CD14-positive monocyte (primary cell): ENCODE results near the gene GBGT1. TPM values are rescaled to one million over a fixed set of nuclear protein-coding genes. Genes with fewer than 3 reads are reported as not detected.
A peak's percentile ranks its signal among the peaks of the same experiment; 100 is the strongest.

Experiments
- DNase-seq, 3 donors: peaks; one replicate each; pipeline ENCODE4 v3.0.0-alpha.2; 2011 to 2022
- H2AFZ ChIP-seq: 2 replicates; pipeline ENCODE4 v1.6.0; 2012; ENCODE audit warnings: mild to moderate bottlenecking, low read depth, low read length, inconsistent platforms; ENCODE audit not compliant: insufficient read depth, poor library complexity, severe bottlenecking
- H3K27ac ChIP-seq, 2 donors: 1 replicate in 1 of 2; 2 replicates in 1 of 2; pipeline ENCODE4 v1.5.1; 2012 to 2013; ENCODE audit warnings: low read length in 2 of 2, control low read depth in 1 of 2, inconsistent platforms in 1 of 2, low read depth in 1 of 2, mild to moderate bottlenecking in 1 of 2
- H3K27me3 ChIP-seq, 2 donors: one replicate each; pipeline versions ENCODE4 v1.6.0 to v1.6.1; 2011 to 2013; ENCODE audit warnings: low read length in 2 of 2; ENCODE audit not compliant: control insufficient read depth in 2 of 2, insufficient read depth in 2 of 2
- H3K36me3 ChIP-seq, 2 donors: replicated peaks in 1 of 2; 1 replicate in 1 of 2; 2 replicates in 1 of 2; pipeline versions ENCODE4 v1.5.1 to v1.6.1; 2012 to 2013; ENCODE audit warnings: low read length in 2 of 2, control low read depth in 1 of 2, inconsistent platforms in 1 of 2, mild to moderate bottlenecking in 1 of 2; ENCODE audit not compliant: insufficient read depth in 2 of 2, control insufficient read depth in 1 of 2
- H3K4me1 ChIP-seq, 2 donors: 1 replicate in 1 of 2; 2 replicates in 1 of 2; pipeline versions ENCODE4 v1.5.1 to v1.6.1; 2012 to 2013; ENCODE audit warnings: low read length in 2 of 2, control low read depth in 1 of 2, inconsistent platforms in 1 of 2, mild to moderate bottlenecking in 1 of 2, moderate library complexity in 1 of 2; ENCODE audit not compliant: insufficient read depth in 2 of 2, control insufficient read depth in 1 of 2
- H3K4me2 ChIP-seq: replicated peaks from 2 replicates; pipeline ENCODE3; 2012; ENCODE audit warnings: low read length, moderate library complexity, mild to moderate bottlenecking; ENCODE audit not compliant: poor library complexity, severe bottlenecking; ENCODE audit errors: extremely low read depth
- H3K4me3 ChIP-seq, 3 experiments: fragments of 200-600 bp in 1 of 3; sonication (generic) in 1 of 3; replicated peaks in 1 of 3; 1 replicate in 2 of 3; 2 replicates in 1 of 3; pipeline ENCODE4 v1.5.1; 2011 to 2013; ENCODE audit warnings: low read length in 3 of 3, mild to moderate bottlenecking in 3 of 3, control low read depth in 2 of 3, low read depth in 2 of 3, inconsistent platforms in 1 of 3, moderate library complexity in 1 of 3
- H3K79me2 ChIP-seq: 2 replicates; pipeline ENCODE4 v1.6.0; 2012; ENCODE audit warnings: mild to moderate bottlenecking, control low read depth, inconsistent platforms, low read length, moderate library complexity; ENCODE audit not compliant: insufficient read depth
- H3K9ac ChIP-seq: 2 replicates; pipeline ENCODE4 v1.6.0; 2017; ENCODE audit warnings: low read length, mild to moderate bottlenecking; ENCODE audit not compliant: insufficient read depth, poor library complexity, severe bottlenecking
- H3K9me3 ChIP-seq, 2 donors: replicated peaks in 1 of 2; 1 replicate in 1 of 2; 2 replicates in 1 of 2; pipeline versions ENCODE4 v1.5.1 to v1.6.1; 2012 to 2013; ENCODE audit warnings: low read length in 2 of 2, control low read depth in 1 of 2; ENCODE audit not compliant: control insufficient read depth in 1 of 2, insufficient read depth in 1 of 2
- H4K20me1 ChIP-seq: 2 replicates; pipeline ENCODE4 v1.6.0; 2012; ENCODE audit warnings: mild to moderate bottlenecking, low read length, control low read depth, moderate library complexity; ENCODE audit not compliant: insufficient read depth
- H3K27ac Mint-ChIP-seq, 7 donors: one replicate each; pipeline ENCODE4 v1.8.0; 2020; ENCODE audit warnings: mild to moderate bottlenecking in 7 of 7, mixed read lengths in 7 of 7, moderate library complexity in 6 of 7, inconsistent platforms in 2 of 7
- H3K27me3 Mint-ChIP-seq, 3 donors: one replicate each; pipeline ENCODE4 v1.8.0; 2021 to 2022; ENCODE audit warnings: low read depth in 3 of 3, mild to moderate bottlenecking in 3 of 3, mixed read lengths in 3 of 3, moderate library complexity in 3 of 3, inconsistent platforms in 1 of 3
- H3K36me3 Mint-ChIP-seq, 2 donors: one replicate each; pipeline ENCODE4 v1.8.0; 2020; ENCODE audit warnings: mixed read lengths in 2 of 2, inconsistent platforms in 1 of 2, mild to moderate bottlenecking in 1 of 2
- H3K4me1 Mint-ChIP-seq: one replicate; pipeline ENCODE4 v1.8.0; 2020; ENCODE audit warnings: mild to moderate bottlenecking, mixed read lengths
- H3K4me3 Mint-ChIP-seq, 2 donors: one replicate each; pipeline ENCODE4 v1.8.0; 2020; ENCODE audit warnings: mild to moderate bottlenecking in 2 of 2, mixed read lengths in 2 of 2, moderate library complexity in 1 of 2
- H3K9me3 Mint-ChIP-seq, 7 donors: one replicate each; pipeline ENCODE4 v1.8.0; 2020 to 2022; ENCODE audit warnings: mixed read lengths in 7 of 7, mild to moderate bottlenecking in 6 of 7, moderate library complexity in 6 of 7, inconsistent platforms in 2 of 7
- WGBS: methylation state at CpG from one replicate; pipeline ENCODE4 v1.1.5; 2013; ENCODE audit warnings: missing lambda C conversion rate; ENCODE audit not compliant: insufficient coverage; 5-methylcytosine and 5-hydroxymethylcytosine counted together
- intact Hi-C, 2 donors: fragments of 100-400 bp; cut with micrococcal nuclease; formaldehyde crosslinking; loops; one replicate each; pipeline versions ENCODE4 v1.15.0 to v1.15.1; 2023
- polyA plus RNA-seq, 3 donors: library from polyadenylated mRNA; depleted of rRNA in 1 of 3; unstranded in 2 of 3; stranded (reverse) in 1 of 3; fragments of 300-500 nt in 2 of 3; fragments of >200 nt in 1 of 3; fragmentation: Illumina TruSeq in 2 of 3; gene quantifications; 1 replicate in 2 of 3; 2 replicates in 1 of 3; pipeline ENCODE4 v1.2.3, GENCODE V29; 2012 to 2021
- TF ChIP-seq, protein P1 (sequence below): fragments of 200-600 bp; IDR thresholded peaks from one replicate; pipeline ENCODE4 v1.8.0; 2022; ENCODE audit warnings: antibody characterized with exemption, mild to moderate bottlenecking

GBGT1 gene
- polyA plus RNA-seq, 3 donors: 7.1 to 40.1 (median 8.0) TPM

DNA sequence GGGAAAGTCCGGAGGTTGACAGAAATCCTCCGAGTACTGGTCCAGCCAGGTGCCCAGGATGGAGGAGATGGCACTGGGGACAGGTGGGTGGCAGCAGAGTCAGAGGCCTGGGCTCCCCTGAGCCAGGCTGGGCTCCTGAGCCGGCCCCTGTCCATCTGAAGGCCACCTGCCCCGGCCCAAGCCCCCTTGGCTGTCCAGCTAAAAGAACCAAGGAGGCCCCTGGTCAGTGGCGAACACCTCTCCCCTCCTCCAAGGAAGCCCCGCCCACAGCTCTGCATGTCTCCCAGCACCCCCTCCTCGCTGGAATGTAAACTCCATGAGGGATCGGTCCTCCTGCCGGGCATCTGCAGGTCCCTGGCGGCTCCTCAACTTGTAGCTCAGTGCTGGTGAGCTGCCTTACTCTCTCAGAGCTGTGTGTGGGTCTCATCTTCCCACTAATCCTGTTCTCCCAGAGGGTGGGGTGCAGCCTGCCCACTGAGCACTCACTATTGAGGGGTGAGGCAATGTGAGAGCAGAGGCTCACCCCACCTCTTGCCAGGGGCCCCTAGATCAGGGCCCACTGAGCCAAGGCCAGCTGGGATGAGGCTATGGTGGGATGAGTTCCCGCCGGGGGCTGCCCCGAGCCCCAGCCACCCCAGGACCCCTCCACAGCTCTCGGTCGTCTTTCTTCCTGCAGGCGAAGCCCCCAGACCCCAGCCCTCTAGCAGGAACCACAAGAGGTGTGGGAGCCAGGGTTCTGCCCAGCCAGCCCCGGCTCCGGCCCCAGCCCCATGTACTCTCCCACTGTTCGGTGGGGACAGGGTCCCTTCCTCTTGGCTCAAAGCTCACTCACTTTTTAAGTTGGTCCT lies 54.7 kb downstream of the GBGT1 start:
- H3K9me3 ChIP-seq: no peaks in the 10 kb centered on the region
- no peak overlapping the region for H3K27ac ChIP-seq
- H3K4me2 ChIP-seq: no peak overlapping the region
- no peaks in the 10 kb centered on the region for H3K79me2 ChIP-seq
- H3K9me3 Mint-ChIP-seq: peaks cover 0 to 4% (median 0%) of the 10 kb centered on the region in 7 donors
- H3K4me1 ChIP-seq: peaks cover 24 to 26% of the 10 kb centered on the region in 2 donors
- peaks cover 4 to 7% (median 5%) of the 10 kb centered on the region in 3 donors for H3K27me3 Mint-ChIP-seq
- peaks cover 59 to 77% of the 10 kb centered on the region in 2 donors for H3K36me3 Mint-ChIP-seq
- 97% methylated on average over 13 of the region's 19 CpGs for WGBS
- intact Hi-C loops: no loop called here
- TF ChIP-seq, protein P1, sequence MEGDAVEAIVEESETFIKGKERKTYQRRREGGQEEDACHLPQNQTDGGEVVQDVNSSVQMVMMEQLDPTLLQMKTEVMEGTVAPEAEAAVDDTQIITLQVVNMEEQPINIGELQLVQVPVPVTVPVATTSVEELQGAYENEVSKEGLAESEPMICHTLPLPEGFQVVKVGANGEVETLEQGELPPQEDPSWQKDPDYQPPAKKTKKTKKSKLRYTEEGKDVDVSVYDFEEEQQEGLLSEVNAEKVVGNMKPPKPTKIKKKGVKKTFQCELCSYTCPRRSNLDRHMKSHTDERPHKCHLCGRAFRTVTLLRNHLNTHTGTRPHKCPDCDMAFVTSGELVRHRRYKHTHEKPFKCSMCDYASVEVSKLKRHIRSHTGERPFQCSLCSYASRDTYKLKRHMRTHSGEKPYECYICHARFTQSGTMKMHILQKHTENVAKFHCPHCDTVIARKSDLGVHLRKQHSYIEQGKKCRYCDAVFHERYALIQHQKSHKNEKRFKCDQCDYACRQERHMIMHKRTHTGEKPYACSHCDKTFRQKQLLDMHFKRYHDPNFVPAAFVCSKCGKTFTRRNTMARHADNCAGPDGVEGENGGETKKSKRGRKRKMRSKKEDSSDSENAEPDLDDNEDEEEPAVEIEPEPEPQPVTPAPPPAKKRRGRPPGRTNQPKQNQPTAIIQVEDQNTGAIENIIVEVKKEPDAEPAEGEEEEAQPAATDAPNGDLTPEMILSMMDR: no peak
- H3K4me1 Mint-ChIP-seq: peaks cover 29% of the 10 kb centered on the region
- no peak overlapping the region for H3K4me3 ChIP-seq
- H2AFZ ChIP-seq: no peak overlapping the region
- DNase-seq: no peak
- no peak overlapping the region for H3K9ac ChIP-seq
- H3K36me3 ChIP-seq: peaks cover 47 to 62% of the 10 kb centered on the region in 2 donors
- peak overlapping the region in 3 of 7 donors; percentile 54 to 79 (median 62) for H3K27ac Mint-ChIP-seq
- no peaks in the 10 kb centered on the region for H3K27me3 ChIP-seq
- H4K20me1 ChIP-seq: peaks cover 5% of the 10 kb centered on the region
- no peak overlapping the region for H3K4me3 Mint-ChIP-seq

DNA sequence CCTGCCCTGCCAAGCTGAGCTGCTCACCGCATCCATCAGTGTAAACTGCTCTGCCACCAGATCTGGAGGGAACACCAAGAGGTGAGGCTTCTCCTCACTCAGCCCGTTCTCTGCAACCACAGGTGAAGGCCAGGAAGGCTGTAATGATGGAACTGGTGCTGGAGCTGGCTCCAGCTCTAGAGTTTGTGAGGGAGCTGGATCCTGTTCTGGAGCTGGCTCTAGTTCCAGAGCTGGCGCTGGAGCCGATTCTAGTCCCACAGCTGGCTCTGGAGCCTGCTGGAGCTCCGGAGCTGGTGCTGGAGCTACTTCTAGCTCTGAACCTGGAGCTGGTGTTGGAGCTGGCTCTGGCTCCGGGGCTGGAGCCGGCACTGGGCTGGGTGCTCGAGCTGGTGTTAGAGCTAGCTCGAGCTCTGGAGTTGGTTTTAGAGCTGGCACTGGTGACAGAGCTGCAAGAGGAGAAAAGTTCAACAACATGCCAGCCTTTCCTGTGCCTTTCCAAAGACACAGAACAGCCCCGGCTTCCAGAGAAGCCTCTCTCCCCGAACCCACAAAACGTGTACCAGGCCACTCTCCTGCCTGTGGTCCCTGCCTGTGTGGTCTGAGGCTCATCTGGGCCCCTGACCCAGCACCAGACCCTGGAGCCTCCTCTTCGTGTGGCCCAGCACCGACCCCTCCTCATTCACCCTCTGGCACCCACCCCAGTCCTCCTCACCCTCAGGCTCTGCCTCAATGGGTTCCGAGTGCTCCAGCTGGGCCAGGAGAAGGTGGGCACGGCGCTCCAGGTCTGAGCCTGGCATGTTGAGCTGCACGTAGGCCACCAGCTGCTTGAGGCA lies 55.5 kb downstream of the GBGT1 start:
- peaks cover 15 to 17% of the 10 kb centered on the region in 2 donors for H3K4me1 ChIP-seq
- no peak overlapping the region for H3K4me2 ChIP-seq
- Mint-ChIP-seq H3K27ac (peak overlapping the region in 4 of 7 donors; percentile 24 to 65 (median 62)), H3K9me3 (peaks cover 0 to 4% (median 0%) of the 10 kb centered on the region in 7 donors), H3K36me3 (peaks cover 57 to 77% of the 10 kb centered on the region in 2 donors), H3K4me3 (no peak overlapping the region), H3K27me3 (peaks cover 4 to 7% (median 5%) of the 10 kb centered on the region in 3 donors), H3K4me1 (peaks cover 20% of the 10 kb centered on the region)
- no peak overlapping the region for H2AFZ ChIP-seq
- DNase-seq: no peak
- intact Hi-C loops: no loop called here
- peaks cover 47 to 62% of the 10 kb centered on the region in 2 donors for H3K36me3 ChIP-seq
- H3K4me3 ChIP-seq: no peak overlapping the region
- no peaks in the 10 kb centered on the region for H3K9me3 ChIP-seq
- 89% methylated on average over 12 of the region's 18 CpGs for WGBS
- no peaks in the 10 kb centered on the region for H3K27me3 ChIP-seq
- H3K79me2 ChIP-seq: no peaks in the 10 kb centered on the region
- H3K9ac ChIP-seq: no peak overlapping the region
- H4K20me1 ChIP-seq: peaks cover 12% of the 10 kb centered on the region
- no peak overlapping the region for H3K27ac ChIP-seq
- TF ChIP-seq, protein P1: no peak
